Cortex of kidney (tissue), 1 donor: ENCODE results near the gene EBF3.

Experiments used
- DNase-seq: peaks from one replicate; lab custom pipeline; 2025; lab: John Stamatoyannopoulos, UW

EBF3 gene

GRCh38 chr10:129852829-129853561, 111.1 kb downstream of the EBF3 start:
- DNase-seq: no peak

GRCh38 chr10:129851941-129852640, 112.0 kb downstream of the EBF3 start:
- no peak for DNase-seq

GRCh38 chr10:129850790-129851189, 113.3 kb downstream of the EBF3 start:
- DNase-seq: no peak

- DNase-seq: no peak
These were observed 113.8 kb downstream of the EBF3 start for GRCh38 chr10:129850316-129850715.

GRCh38 chr10:129849853-129850252, 114.2 kb downstream of the EBF3 start:
- DNase-seq: no peak

GRCh38 chr10:129849452-129849750, 114.7 kb downstream of the EBF3 start:
- no peak for DNase-seq

- no peak for DNase-seq
These were observed 115.2 kb downstream of the EBF3 start for GRCh38 chr10:129848696-129849451.

GRCh38 chr10:129847741-129848483, 116.2 kb downstream of the EBF3 start:
- DNase-seq: no peak

GRCh38 chr10:129846991-129847391, 117.1 kb downstream of the EBF3 start:
- DNase-seq: no peak

GRCh38 chr10:129845111-129845753, 118.8 kb downstream of the EBF3 start:
- DNase-seq: no peak

- DNase-seq: no peak
These were observed 119.8 kb downstream of the EBF3 start for GRCh38 chr10:129844216-129844766.

GRCh38 chr10:129843702-129844101, 120.4 kb downstream of the EBF3 start:
- no peak for DNase-seq

- no peak for DNase-seq
These were observed 120.9 kb downstream of the EBF3 start for GRCh38 chr10:129843131-129843541.

GRCh38 chr10:129842031-129842430, 122.0 kb downstream of the EBF3 start:
- no peak for DNase-seq

- DNase-seq: no peak
These were observed 122.5 kb downstream of the EBF3 start for GRCh38 chr10:129841590-129841989.

- no peak for DNase-seq
These were observed 123.0 kb downstream of the EBF3 start for GRCh38 chr10:129841071-129841470.

GRCh38 chr10:129840196-129840590, 123.9 kb downstream of the EBF3 start:
- no peak for DNase-seq

GRCh38 chr10:129839285-129840195, 124.5 kb downstream of the EBF3 start:
- DNase-seq: no peak

GRCh38 chr10:129838794-129839193, 125.3 kb downstream of the EBF3 start:
- no peak for DNase-seq

- no peak for DNase-seq
These were observed 126.0 kb downstream of the EBF3 start for GRCh38 chr10:129837909-129838582.
